COLO668 (cell line): ENCODE measurements around the gene RSPH6A.
A peak's percentile ranks its signal among the peaks of the same experiment; 100 is the strongest.

Experiments used
- DNase-seq: peaks from one replicate; lab custom pipeline; 2025; ENCODE audit not compliant: unreplicated experiment; lab: John Stamatoyannopoulos, UW

The RSPH6A gene

DNA sequence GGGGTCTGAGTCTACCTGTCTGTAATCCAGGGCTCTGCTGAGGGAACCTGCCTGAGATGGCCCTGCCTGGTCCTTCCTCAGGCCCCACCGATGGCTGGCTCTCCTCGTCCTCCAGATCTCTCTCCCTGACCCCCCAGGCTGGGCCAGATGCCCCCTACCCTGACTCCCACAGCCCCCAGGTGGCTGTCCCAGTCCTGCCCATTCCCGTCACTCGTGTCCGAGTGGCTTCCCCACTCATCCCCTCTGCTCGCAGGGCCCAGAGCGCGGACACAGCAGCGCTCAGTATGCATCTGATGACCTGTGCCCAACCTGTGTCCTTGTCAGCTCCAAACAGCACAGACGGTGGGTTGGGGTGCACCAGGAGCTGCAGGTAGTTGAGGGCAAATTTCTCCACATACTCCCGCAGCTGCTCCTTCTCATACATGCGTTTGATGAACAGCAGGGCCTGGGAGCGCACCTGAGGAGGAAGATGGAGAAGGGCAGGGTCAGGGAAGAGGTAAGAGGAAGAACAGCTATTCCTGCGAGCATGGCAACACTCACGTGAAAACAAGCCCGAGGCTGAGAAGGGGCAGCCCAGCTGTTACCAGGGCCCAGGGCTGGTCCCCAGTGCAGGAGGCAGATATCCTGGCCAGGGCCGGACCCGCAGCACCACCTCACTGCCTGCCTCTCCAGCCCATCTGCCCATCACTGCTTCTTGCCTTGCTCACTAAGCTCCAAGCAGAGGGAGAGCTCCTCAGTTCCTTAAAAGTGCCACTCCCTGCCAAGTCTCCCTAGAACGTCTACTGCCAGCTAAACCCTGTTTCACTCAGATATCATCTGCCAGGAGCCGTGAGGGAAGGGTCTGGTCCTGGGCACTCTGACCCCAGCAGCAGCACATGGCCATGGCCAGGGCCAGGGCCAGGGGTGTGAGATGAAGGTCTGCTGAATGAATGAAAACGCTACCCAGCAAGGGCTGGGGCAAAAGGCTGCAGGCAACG, 11.1 kb upstream of the RSPH6A start:
- DNase-seq, result no peak

DNA sequence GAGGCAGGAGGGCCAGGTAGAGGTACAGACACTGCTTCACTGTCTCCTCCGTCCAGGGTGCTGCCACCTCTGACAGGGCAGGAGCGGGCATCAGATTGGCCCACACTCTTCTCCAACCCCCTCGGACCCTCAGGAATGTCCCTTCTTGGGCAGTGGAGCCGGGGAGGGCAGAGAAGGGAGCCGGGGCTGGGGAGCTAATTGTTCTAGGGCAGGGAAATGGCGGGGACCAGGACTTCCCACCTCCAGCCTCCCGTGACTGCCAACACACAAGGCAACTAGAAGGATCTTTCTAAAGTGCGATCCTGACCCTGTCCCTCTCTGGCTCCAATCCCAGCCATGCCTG, 10.1 kb upstream of the RSPH6A start:
- no peak for DNase-seq

DNA sequence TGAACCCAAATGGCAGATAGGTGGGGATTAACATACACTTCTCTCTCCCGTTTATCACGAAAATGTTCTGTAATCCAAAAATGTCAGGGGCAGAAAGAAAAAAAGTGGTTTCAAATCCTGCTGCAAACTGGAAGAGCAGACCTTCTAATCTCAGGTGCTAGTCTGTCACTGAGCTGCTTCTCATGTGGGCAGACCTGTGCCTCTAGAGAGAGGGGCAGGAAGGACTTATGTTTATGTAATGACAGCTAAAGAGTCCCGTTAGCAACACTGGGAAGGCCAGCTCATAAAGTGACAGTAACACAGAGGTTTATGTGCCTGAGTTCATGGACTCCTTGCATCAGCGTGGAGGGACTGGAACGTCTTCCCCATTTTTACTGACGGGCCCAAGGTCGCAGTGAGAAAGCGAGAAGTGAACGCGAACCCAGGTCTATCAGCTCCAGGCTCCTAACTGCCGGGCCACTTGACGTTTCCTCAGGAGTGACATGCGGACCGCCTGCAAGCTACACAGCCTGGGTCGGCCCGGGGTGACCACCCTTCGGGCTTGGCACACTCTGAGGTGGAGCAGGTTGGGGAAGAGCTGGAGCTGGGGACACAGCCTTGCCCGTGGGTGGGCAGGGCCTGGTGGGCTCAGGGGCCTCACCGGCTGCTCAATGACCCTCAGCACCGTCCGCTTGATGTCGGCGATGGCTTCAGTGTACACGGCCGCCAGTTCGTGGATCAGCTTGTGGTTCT, 9.6 kb upstream of the RSPH6A start:
- DNase-seq, result no peak

DNA sequence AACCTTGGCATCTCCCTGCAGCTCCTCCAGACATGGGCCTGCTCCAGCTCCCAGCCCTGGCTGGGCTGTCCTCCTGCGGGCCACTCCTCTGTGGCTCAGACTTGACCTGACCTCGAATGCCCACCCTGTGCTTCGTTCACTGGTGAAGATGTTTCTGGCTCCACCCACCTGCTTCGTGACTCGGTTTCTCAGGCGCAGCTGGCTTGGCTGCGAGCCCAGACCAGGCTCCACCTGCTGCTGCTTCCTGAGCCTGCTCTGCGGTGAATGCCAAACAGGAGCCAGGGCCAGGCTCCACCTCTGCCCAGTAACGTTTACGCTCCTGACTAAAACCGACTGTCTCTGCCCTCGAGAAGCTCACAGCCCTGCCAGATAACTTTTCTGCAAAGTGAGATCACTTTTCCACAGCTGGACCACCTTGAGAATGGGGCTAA, 8.9 kb upstream of the RSPH6A start:
- DNase-seq, result peak; percentile 79

DNA sequence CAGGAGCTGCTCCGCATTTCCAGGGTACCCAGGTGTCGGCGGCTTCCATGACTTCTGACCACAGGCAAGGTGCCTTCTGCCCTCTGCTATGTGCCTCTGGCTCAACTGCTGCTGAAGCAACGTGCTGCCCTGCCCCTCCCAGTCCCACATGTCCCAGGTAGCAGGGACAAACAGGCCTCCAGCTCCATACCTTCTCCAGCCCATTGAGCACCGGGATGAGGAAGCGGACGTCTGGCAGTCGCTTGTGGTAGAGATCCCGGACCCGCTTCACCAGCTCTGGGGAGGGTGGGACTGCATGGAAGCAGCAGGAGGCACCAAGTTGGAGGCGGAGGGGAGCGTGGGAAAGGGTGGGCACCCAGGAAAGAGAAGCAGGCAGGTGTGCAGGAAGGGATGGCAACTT, 8.1 kb upstream of the RSPH6A start:
- DNase-seq, result no peak

DNA sequence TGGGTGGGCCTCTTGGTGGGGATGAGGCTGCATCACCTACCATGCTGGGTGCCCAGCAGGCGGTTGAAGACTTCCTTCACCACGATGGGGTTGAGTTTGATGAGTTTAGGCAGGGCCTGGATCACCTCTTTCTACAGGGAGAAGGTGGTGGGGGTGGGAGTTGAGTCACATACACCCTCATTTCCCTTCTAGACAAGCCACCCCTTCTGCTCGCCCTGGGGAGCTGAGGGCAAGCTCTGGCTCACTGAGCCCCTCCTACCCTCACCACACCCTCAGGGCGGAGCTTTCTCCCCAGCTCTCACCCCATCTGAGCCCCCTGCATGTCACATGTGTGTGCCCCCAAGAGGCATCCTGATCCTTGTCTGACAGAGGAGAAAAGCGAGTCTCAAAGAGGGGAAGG, 7.6 kb upstream of the RSPH6A start:
- no peak for DNase-seq

DNA sequence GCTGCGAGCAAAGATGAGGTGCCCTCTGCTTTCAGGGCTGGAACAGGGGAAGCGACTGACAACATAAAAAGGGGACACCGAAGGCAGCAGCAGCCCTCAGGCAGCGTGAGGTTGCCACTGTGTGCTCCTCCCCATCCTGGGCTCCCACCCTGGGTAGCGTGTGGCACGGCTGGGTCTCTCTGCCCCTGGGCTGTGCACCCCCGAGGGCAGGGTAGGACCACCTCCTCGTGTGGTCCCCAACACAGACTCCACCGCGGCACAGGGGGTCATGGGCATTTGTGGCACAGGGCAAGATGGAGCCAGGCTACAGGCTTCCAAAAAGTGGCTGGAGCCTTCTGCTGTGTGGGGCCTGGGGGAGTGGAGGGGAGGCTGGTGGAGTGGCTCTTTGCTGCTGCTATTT, 6.5 kb upstream of the RSPH6A start:
- no peak for DNase-seq

DNA sequence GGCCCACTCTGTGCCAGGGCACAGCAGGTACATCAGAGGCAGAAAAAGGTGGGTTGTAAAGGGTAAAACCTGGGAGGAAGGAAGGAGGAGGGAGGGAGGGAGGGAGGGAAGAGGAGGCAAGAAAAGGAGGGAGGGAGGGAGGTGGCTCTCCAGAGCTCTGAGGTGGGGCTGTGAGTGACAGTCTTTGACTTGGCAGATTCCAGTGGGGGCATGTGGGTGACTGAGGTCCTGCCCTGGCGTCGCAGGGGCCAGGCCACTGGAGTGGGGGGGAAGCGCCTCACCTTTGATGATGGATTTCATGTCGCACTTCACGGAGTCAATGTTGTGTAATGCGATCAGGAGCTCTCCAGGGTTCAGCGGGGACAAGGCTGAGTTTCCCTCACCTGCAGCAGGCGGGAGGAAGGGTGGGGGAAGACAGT, 6.0 kb upstream of the RSPH6A start:
- DNase-seq, result no peak

DNA sequence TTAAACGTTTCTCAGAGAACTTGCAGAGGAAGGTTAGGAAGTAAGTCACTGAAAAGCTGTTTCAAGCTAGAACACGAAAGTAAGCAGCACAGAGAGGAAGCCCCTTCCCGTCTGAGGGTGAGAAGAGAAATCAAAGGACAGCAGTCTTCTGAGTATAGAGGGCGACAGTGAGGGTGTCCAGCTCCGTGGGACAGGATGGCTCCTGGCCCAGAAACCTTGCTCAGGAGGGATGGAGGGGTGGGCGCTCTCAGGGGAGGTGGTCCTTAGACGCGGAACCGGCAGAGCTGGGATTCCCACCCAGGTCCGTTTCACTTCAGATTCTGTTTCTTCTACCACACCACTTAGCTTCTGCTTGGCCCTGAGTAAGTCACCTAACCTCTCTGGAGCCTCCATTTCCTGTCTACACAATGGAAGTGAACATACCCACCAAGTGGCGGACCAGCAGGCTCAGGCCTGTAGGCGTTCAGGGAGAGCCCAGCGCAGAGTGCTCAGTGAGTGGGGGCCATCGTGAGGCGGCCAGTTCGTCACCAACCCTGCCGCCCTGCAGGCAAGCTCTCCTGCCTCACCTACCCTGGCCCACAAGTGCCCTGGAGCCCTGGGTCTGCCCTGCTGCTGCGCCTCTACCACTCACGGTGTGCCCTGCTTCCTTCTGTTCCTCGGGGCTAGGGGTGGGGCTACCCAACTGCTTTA, 5.5 kb upstream of the RSPH6A start:
- no peak for DNase-seq

DNA sequence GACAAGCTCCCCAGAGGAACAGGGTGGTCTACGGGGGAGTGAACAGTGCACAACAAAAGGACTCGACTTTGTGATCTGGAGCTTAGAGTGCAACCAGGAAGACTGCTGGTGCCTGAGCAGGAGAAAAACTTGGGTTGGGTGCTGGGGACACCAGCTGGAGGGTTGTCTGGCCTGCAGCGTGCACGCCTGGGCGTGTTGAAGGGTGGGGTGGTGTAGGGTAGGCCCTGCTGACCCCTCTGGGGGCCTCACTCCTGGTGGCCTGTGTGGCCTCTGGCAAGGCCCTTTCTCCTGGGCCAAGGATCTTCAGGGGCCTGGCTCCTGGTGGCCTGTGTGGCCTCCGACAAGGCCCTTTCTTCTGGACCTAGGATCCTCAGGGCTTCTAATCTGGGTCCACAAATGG, 4.7 kb upstream of the RSPH6A start:
- no peak for DNase-seq

DNA sequence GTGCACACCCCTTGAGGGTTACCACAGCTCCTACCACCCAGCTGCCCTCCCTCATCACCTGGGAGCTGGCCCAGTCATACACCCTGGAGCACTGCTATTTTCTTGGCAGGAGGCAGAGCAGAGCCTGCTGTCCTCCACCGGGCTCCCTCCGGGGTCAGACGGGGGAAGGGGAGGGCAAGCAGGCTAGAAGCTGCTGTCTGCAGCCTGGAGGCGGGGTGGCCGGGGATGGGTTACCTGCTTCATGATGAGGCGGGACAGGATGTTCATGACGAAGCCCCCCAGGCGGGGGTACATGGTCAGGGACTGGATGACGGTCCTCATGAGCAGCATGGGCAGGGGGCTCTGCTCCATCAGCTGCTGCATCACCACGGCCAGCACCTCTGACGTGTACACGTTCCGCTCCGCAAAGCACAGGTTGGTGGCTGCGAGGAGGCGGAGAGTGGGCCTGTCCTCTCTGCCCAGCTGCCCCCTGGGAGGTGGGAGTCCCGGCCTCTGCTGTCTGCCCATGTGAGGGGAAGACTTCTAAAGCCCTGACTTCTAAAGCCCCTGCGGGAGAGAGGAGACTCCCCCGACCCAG, 2.7 kb upstream of the RSPH6A start:
- peak; percentile 54 for DNase-seq

DNA sequence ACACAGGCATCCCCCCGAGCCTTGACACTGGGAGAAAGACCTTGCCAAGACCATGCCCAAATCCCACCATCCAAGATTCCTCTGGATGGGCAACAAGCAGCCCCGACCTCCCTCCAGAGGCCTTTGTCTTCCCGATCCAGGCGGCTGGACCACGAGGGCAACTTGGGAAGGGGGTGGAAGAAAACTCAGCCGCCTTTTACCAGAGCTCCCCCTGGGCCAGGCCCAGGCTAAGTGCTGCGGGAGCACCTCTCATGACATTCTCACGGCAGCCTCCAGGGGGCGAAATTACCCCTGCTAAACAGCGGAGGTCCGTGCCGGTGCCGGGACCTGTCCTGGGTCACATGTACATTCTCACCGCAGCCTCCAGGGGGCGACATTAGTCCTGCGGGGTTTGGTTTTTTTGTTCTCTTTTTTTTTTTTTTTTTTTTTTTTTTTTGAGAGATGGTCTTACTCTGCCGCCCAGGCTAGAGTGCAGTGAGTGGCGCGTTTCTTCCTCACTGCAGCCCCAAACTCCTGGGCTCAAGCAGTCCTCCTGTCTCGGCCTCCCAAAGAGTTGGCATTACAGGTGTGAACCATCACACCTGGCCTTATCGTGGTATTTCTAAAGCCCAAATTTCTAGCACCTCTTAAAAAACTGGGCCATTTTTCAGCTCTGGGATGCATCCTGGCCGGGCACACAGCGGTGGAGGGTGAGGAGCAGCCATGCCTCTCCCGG, 2.1 kb upstream of the RSPH6A start:
- DNase-seq, result peak; percentile 93

DNA sequence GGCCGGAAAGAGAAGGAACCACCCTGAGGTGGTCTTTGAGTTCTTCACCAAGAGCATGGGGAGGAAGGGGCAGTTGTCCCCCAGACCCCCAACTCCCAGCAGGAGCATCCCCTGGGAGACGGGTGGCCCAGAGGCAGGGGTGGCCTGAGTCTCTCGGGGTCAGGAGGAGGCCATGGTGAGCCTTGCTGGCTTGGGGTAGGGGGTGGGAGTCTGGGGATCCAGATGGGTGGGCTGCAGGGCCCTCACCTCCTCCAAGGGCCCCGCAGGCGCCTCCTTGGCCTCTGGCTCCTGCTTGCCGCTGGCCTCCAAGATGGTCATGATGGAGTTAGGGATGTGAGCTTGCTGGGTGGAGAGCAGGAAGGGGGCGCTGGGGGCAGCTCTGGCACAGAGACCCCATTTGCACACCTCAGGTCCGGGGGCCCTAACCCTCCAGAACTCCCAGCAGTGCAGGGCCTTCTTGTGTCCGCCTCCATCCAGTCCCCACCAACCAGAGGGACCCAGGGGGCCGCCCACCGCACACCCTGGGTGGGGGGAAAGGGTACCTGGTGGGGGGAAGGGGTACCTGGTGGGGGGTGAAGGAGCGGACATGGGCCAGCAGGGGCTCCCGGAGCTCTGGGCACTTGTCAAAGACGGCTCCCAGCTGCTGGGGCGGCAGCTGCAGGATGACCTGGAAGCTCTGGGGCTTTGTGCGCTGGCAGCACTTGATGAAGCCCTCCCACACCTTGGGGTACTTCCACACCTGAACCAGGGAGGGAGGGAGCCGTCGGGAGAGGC, 1.3 kb upstream of the RSPH6A start:
- peak; percentile 18 for DNase-seq

DNA sequence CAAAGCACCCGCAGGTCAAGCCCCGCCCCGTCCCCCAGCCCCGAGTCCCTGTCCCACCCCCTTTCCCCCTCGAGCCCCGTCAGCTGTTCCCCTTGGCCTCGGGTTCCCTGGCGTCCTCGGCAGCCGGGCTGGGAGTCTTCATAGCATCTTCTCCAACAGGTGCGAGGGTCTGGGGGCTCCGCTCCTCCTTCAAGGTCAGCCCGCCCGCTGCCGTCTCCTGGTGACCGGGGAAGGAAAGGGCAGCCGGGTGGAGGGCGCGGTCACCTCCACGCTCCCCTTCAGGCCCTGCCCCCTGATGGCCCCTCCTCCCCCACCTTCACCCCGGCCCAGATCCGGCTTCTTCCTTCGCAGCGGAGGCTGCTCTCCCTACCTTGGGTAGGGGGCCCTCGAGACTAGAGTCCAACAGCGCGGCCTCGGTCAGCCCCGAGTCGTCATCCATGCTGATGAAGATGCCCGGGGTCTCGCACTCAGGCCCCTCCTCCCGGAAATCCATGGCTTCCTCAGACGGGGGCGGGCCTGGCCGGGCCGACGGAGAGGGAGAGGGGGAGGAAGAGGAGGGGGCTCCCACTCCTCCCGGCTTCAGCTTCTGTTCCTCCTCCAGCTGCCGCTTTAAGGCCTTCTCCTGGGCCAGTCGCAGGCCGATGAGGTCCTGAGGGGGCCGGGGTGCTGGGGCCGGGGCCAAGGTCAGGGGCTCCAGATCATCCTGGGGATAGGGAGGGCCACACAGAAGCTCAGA, 541 bp upstream of the RSPH6A start:
- DNase-seq, result no peak

DNA sequence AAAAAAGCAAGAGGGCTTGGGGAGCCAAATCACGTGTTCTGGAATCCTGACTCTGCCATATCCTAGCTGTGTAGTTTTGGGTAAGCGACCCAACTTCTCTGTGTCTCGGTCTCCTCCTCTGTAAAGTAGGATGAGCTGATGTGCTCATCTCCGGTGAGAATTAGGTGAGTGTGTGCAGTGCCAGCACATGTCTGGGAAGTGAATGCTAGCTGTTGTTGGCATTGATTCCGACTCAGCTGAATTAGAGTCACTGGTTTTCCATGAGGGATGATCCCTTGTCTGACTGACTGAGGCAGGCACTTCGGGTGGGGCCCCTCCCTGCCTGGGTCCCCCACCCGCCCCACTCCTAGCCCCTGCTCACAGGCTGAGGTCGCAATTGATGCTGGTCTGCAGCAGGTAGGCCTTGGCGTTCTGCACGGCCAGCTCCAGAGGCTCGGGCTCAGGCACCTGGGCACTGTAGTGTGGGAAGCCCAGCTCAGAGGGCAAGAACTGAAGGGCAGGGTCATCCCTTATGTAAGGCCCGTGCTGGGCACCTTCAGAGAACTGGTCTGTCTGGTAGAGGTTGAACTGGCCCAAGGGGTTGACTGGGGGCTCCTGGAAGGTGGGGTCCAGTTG, 835 bp downstream of the RSPH6A start:
- DNase-seq, result no peak

DNA sequence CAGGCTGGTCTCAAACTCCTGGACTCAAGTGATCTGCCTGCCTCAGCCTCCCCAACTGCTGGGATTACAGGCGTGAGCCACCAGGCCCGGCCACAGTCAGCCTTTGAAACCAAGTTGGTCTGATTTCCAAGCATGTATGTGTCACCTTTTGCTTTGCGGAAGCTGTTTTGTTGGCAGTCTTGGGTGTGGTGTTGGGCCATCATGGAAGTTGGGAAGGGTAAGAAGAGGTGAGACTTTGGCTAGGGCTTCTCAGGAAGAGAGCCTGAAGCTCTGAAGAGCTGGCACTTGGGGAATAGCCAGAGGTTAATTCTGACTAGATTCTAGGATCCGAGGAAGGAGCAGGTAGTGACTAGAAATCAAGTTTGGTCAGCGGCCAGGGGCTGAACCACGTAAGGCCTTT, 2.8 kb downstream of the RSPH6A start:
- DNase-seq, result no peak

DNA sequence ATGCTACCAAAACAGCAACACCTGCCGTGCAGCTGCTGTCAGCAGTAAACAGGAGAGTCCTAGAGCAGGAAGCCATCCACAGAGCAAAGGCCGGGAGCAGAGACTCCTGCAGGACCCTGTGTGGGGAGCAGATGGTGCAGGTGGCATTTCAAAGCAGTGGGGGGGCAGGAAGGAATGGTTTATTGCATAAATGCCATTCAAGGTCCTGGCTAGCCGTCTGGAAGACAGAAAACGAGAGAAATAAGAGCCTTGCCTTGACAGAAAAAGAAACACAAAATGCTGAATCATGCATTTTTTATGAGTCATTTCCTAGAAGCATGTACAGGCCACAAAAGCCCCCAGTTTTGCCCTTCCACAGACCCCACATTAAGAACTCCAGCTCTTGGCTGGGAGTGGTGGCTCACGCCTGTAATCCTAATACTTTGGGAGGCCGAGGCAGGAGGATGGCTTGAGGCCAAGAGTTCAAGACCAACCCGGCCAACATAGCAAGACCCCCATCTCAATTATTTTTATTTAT, 5.4 kb downstream of the RSPH6A start:
- DNase-seq, result peak; percentile 91

DNA sequence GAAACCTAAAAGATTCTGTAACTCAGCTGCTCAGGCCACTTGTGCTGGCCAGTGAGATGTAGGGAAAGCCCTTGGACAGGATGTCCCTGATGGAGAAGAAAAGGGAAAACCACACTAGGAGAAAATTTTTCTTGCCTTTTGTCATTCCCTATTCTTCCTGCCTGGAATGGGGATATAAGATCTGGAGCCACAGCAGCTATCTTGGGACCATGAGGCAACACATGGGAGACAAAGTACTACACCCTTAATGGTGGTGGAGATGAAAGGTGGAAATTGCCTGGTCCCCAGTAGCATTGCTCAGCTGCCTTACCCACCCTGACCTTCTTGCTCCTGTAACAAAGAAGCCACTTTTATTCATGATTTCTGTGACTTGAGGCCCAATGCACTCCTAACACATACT, 9.4 kb downstream of the RSPH6A start:
- no peak for DNase-seq

DNA sequence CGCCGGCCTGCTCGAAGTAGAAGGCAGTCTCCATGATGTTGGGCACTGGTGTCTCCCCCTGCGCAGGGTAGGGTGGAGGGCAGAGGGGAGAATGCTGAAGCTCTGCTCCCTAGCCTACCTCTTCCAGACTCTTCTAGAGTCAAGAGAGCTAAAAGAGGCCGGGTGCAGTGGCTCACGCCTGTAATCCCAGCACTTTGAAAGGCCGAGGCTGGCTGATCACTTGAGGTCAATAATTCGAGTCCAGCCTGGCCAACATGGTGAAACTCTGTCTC, 10.2 kb downstream of the RSPH6A start:
- no peak for DNase-seq
